ENCODE measurements around the gene SLC49A3. TPM values are rescaled to one million over a fixed set of nuclear protein-coding genes. Genes with fewer than 3 reads are reported as not detected.

Gene SLC49A3
- total RNA-seq, 1 experiment from 2014 or later: 5.5 TPM

- no peak for ATAC-seq
- Histone ChIP-seq H3K27me3 (ENCODE audit: insufficient read depth, low read length) (no peaks in the 10 kb centered on the region), H3K4me3 (replicated peaks in 1 of 2; ENCODE audit: low read depth in 1 of 2, low read length in 2 of 2) (no peak overlapping the region), H3K4me1 (ENCODE audit: control insufficient read depth in 1 of 2, insufficient read depth in 2 of 2, low read length in 2 of 2) (peaks cover 0 to 5% of the 10 kb centered on the region in 2 experiments; a peak in 2 of 4 replicates), H2AFZ (ENCODE audit: low read depth, low read length, poor library complexity, severe bottlenecking) (no peak overlapping the region), H3K27ac (ENCODE audit: low read depth, low read length) (no peak overlapping the region), H4K20me1 (ENCODE audit: insufficient read depth) (no peaks in the 10 kb centered on the region), H3K4me2 (ENCODE audit: low read length) (no peak overlapping the region), H3K36me3 (ENCODE audit: control insufficient read depth in 1 of 2, insufficient read depth in 2 of 2, low read length in 2 of 2) (no peaks in the 10 kb centered on the region), H3K9ac (ENCODE audit: low read length) (no peak overlapping the region), H3K9me2 (ENCODE audit: insufficient read depth) (no peaks in the 10 kb centered on the region), H3K9me3 (ENCODE audit: control insufficient read depth in 1 of 2, insufficient read depth in 1 of 2, low read depth in 1 of 2, low read length in 2 of 2) (no peaks in the 10 kb centered on the region), H3K79me2 (ENCODE audit: insufficient read depth, low read length) (peaks cover under 1% of the 10 kb centered on the region; the same call in 1 of the 2 replicates)
- intact Hi-C loops (cut with micrococcal nuclease): no loop called here
- no peak for DNase-seq (ENCODE audit: low read depth, low spot score)
- BruUV-seq (replicated peaks): no TSS peak
- ChIA-PET CTCF (interaction anchor here (1.4 kb wide), 1 partner anchor 98 kb away, joined by 4 read pairs; no protein-coding TSS in a partner anchor), RAD21 (ENCODE audit: low non-redundant PET in 1 of 2, low total read pairs in 2 of 2, uncharacterized antibody in 2 of 2, unreplicated experiment in 2 of 2) (no interaction called here), POLR2A (no interaction called here)
- TF ChIP-seq SRF (IDR thresholded peaks at IDR 0.05; ENCODE audit: low read depth) (no peak), ZNF274 (IDR thresholded peaks at IDR 0.05; ENCODE audit: low read depth, low read length) (no peak), ELF1 (IDR thresholded peaks at IDR 0.05; ENCODE audit: borderline replicate concordance, low read depth) (no peak), ATF3 (IDR thresholded peaks at IDR 0.05) (no peak)
Measured at GRCh38 chr4:700587-701264, 11.8 kb upstream of the SLC49A3 start.

GRCh38 chr4:699816-700580 is 11.0 kb upstream of the SLC49A3 start:
- H2AFZ ChIP-seq (ENCODE audit: low read depth, low read length, poor library complexity, severe bottlenecking): no peak overlapping the region
- no peak overlapping the region for H3K9ac ChIP-seq (ENCODE audit: low read length)
- no peak overlapping the region for H3K4me3 ChIP-seq (replicated peaks in 1 of 2; ENCODE audit: low read depth in 1 of 2, low read length in 2 of 2)
- no peaks in the 10 kb centered on the region for H3K9me2 ChIP-seq (ENCODE audit: insufficient read depth)
- H3K36me3 ChIP-seq (ENCODE audit: control insufficient read depth in 1 of 2, insufficient read depth in 2 of 2, low read length in 2 of 2): no peaks in the 10 kb centered on the region
- no peaks in the 10 kb centered on the region for H3K9me3 ChIP-seq (ENCODE audit: control insufficient read depth in 1 of 2, insufficient read depth in 1 of 2, low read depth in 1 of 2, low read length in 2 of 2)
- peaks cover 0 to under 1% of the 10 kb centered on the region in 2 experiments; a peak in 2 of 4 replicates for H3K4me1 ChIP-seq (ENCODE audit: control insufficient read depth in 1 of 2, insufficient read depth in 2 of 2, low read length in 2 of 2)
- CTCF ChIA-PET: interaction anchor here (1.4 kb wide), 1 partner anchor 97 kb away, joined by 4 read pairs; no protein-coding TSS in a partner anchor
- DNase-seq (ENCODE audit: low read depth, low spot score): no peak
- no peak overlapping the region for H3K4me2 ChIP-seq (ENCODE audit: low read length)
- ATAC-seq: no peak
- no TSS peak for BruUV-seq (replicated peaks)
- H4K20me1 ChIP-seq (ENCODE audit: insufficient read depth): no peaks in the 10 kb centered on the region
- RAD21 ChIA-PET (ENCODE audit: low non-redundant PET in 1 of 2, low total read pairs in 2 of 2, uncharacterized antibody in 2 of 2, unreplicated experiment in 2 of 2): no interaction called here
- POLR2A ChIA-PET: no interaction called here
- H3K79me2 ChIP-seq (ENCODE audit: insufficient read depth, low read length): no peaks in the 10 kb centered on the region
- no peaks in the 10 kb centered on the region for H3K27me3 ChIP-seq (ENCODE audit: insufficient read depth, low read length)
- no peak overlapping the region for H3K27ac ChIP-seq (ENCODE audit: low read depth, low read length)
- intact Hi-C loops (cut with micrococcal nuclease): no loop called here
- TF ChIP-seq POLR2A (IDR thresholded peaks at IDR 0.05; ENCODE audit: borderline replicate concordance, extremely low read depth, insufficient read depth, insufficient read length) (no peak), SRF (IDR thresholded peaks at IDR 0.05; ENCODE audit: low read depth) (no peak), YY1 (IDR thresholded peaks at IDR 0.05; ENCODE audit: extremely low read depth, insufficient replicate concordance, low read depth, low read length) (no peak), ZBTB33 (IDR thresholded peaks at IDR 0.05; ENCODE audit: extremely low read depth, insufficient replicate concordance, low read length) (no peak), REST (IDR thresholded peaks at IDR 0.05; ENCODE audit: low read depth) (no peak), POLR2AphosphoS5 (IDR thresholded peaks at IDR 0.05; ENCODE audit: low read depth, low read length) (no peak), FOSL1 (IDR thresholded peaks at IDR 0.05; ENCODE audit: low read depth) (no peak), SIN3A (IDR thresholded peaks at IDR 0.05; ENCODE audit: low read depth) (no peak), RAD21 (IDR thresholded peaks at IDR 0.05; ENCODE audit: low read depth) (no peak), EZH2 (IDR thresholded peaks at IDR 0.05) (no peak)

All from HCT116 (cell line).